Liver (tissue), 9 donors: Measurements from ENCODE around the gene CUBN. TPM values are rescaled to one million over a fixed set of nuclear protein-coding genes. Genes with fewer than 3 reads are reported as not detected.

Experiments
- DNase-seq: peaks from one replicate; pipeline ENCODE4 v3.0.0-alpha.2; 2017; ENCODE audit warnings: low spot score
- H3K27ac ChIP-seq, 2 donors: one replicate each; pipeline ENCODE4 v1.7.0; 2013; ENCODE audit warnings: inconsistent platforms in 2 of 2, low read length in 2 of 2, control low read depth in 1 of 2, low read depth in 1 of 2, mild to moderate bottlenecking in 1 of 2
- H3K27me3 ChIP-seq, 4 donors: one replicate each; pipeline versions ENCODE4 v1.6.1 to v1.7.0; 2013; ENCODE audit warnings: low read length in 3 of 4, inconsistent platforms in 1 of 4, mild to moderate bottlenecking in 1 of 4, moderate library complexity in 1 of 4; ENCODE audit not compliant: control insufficient read depth in 4 of 4, insufficient read depth in 4 of 4
- H3K36me3 ChIP-seq, 4 donors: one replicate each; pipeline versions ENCODE4 v1.6.1 to v1.7.0; 2013; ENCODE audit warnings: low read length in 3 of 4, mild to moderate bottlenecking in 3 of 4, low read depth in 1 of 4, moderate library complexity in 1 of 4; ENCODE audit not compliant: control insufficient read depth in 4 of 4, insufficient read depth in 3 of 4
- H3K4me1 ChIP-seq, 4 donors: one replicate each; pipeline versions ENCODE4 v1.6.1 to v1.7.0; 2013; ENCODE audit warnings: low read length in 3 of 4, mild to moderate bottlenecking in 3 of 4, moderate library complexity in 1 of 4; ENCODE audit not compliant: control insufficient read depth in 4 of 4, insufficient read depth in 4 of 4
- H3K4me3 ChIP-seq, 3 donors: one replicate each; pipeline versions ENCODE4 v1.6.1 to v1.7.0; 2013; ENCODE audit warnings: low read length in 3 of 3, control low read depth in 1 of 3, low read depth in 1 of 3, mild to moderate bottlenecking in 1 of 3
- H3K9ac ChIP-seq, 2 donors: one replicate each; pipeline ENCODE4 v1.7.0; 2013; ENCODE audit warnings: low read length in 2 of 2, mild to moderate bottlenecking in 2 of 2, moderate library complexity in 2 of 2, control low read depth in 1 of 2, low read depth in 1 of 2
- H3K9me3 ChIP-seq, 4 donors: one replicate each; pipeline versions ENCODE4 v1.6.1 to v1.7.0; 2013; ENCODE audit warnings: low read length in 3 of 4; ENCODE audit not compliant: control insufficient read depth in 4 of 4
- ATF3 ChIP-seq: IDR thresholded peaks from 2 replicates; pipeline ENCODE4 v1.6.1; 2016; ENCODE audit warnings: antibody characterized with exemption
- CTCF ChIP-seq: fragments of 150-350 bp; IDR thresholded peaks from 2 replicates; pipeline ENCODE4 v1.5.1; 2017; ENCODE audit warnings: improper control_type of control experiment, low read depth, low read length; ENCODE audit not compliant: missing input control
- EGR1 ChIP-seq, 2 donors: IDR thresholded peaks; 2 replicates each; pipeline ENCODE4 v1.6.1; 2016 to 2018; ENCODE audit warnings: antibody characterized with exemption in 2 of 2, low read depth in 2 of 2
- FOXA1 ChIP-seq: IDR thresholded peaks from 2 replicates; pipeline ENCODE4 v1.6.1; 2016; ENCODE audit warnings: antibody characterized with exemption
- FOXA2 ChIP-seq: IDR thresholded peaks from 2 replicates; pipeline ENCODE4 v1.6.1; 2016; ENCODE audit warnings: antibody characterized with exemption
- GABPA ChIP-seq, 2 donors: IDR thresholded peaks in 1 of 2; conservative IDR thresholded peaks in 1 of 2; 2 replicates each; pipeline ENCODE4 v1.6.1; 2016; ENCODE audit warnings: antibody characterized with exemption in 2 of 2, mild to moderate bottlenecking in 1 of 2, moderate library complexity in 1 of 2
- HNF4G ChIP-seq: IDR thresholded peaks from 2 replicates; pipeline ENCODE4 v1.6.1; 2016; ENCODE audit warnings: antibody characterized with exemption
- MAX ChIP-seq: IDR thresholded peaks from 2 replicates; pipeline ENCODE4 v1.6.1; 2016; ENCODE audit warnings: antibody characterized with exemption
- NR2F2 ChIP-seq: IDR thresholded peaks from 2 replicates; pipeline ENCODE4 v1.6.1; 2016; ENCODE audit warnings: antibody characterized with exemption
- RAD21 ChIP-seq, 2 donors: IDR thresholded peaks; 2 replicates each; pipeline ENCODE4 v1.6.1; 2016; ENCODE audit warnings: antibody characterized with exemption in 2 of 2, mild to moderate bottlenecking in 2 of 2
- REST ChIP-seq: IDR thresholded peaks from 2 replicates; pipeline ENCODE4 v1.6.1; 2016; ENCODE audit warnings: antibody characterized with exemption, mild to moderate bottlenecking
- RXRA ChIP-seq, 2 donors: IDR thresholded peaks; 2 replicates each; pipeline ENCODE4 v1.6.1; 2017 to 2018; ENCODE audit warnings: antibody characterized with exemption in 2 of 2, mild to moderate bottlenecking in 1 of 2
- SP1 ChIP-seq: IDR thresholded peaks from 2 replicates; pipeline ENCODE4 v1.6.1; 2018; ENCODE audit warnings: antibody characterized with exemption, mild to moderate bottlenecking
- TAF1 ChIP-seq: conservative IDR thresholded peaks from 2 replicates; pipeline ENCODE4 v1.6.1; 2016; ENCODE audit warnings: antibody characterized with exemption, mild to moderate bottlenecking
- YY1 ChIP-seq: IDR thresholded peaks from 2 replicates; pipeline ENCODE4 v1.6.1; 2016; ENCODE audit warnings: antibody characterized with exemption, mild to moderate bottlenecking
- ZBTB33 ChIP-seq: IDR thresholded peaks from 2 replicates; pipeline ENCODE4 v1.6.1; 2016; ENCODE audit warnings: antibody characterized with exemption
- WGBS: extraction: QIAGEN DNeasy Blood & Tissue Kit; methylation state at CpG from one replicate; pipeline ENCODE4 v1.1.7; 2013; 5-methylcytosine and 5-hydroxymethylcytosine counted together
- polyA plus RNA-seq, 2 donors: library from polyadenylated mRNA; stranded (reverse) in 1 of 2; unstranded in 1 of 2; fragments of 200-250 nt in 1 of 2; fragments of >200 nt in 1 of 2; fragmentation: Nextera tagmentation in 1 of 2; extraction: Ambion mirVana in 1 of 2; gene quantifications; one replicate each; pipeline versions ENCODE4 v1.2.1 to v1.2.3, GENCODE V29; 2013 to 2015
- total RNA-seq, 2 donors: library from RNA; depleted of rRNA; stranded (reverse); fragments of >200 nt; gene quantifications; one replicate each; pipeline ENCODE4 v1.2.3, GENCODE V29; 2014
- donor health status: healthy.
- donor health status: healthy.
- donor health status: healthy.
- donor health status: healthy.
- donor health status: healthy.

The CUBN gene
- total and polyA plus RNA-seq, 4 donors: 0.01 to 0.67 (median 0.30) TPM

GRCh38 chr10:17085011-17085725 lies 44.4 kb downstream of the CUBN start:
- Histone ChIP-seq H3K4me3 (no peak overlapping the region), H3K4me1 (no peaks in the 10 kb centered on the region), H3K36me3 (no peaks in the 10 kb centered on the region), H3K9me3 (no peaks in the 10 kb centered on the region), H3K27me3 (no peaks in the 10 kb centered on the region), H3K9ac (no peak overlapping the region), H3K27ac (no peak overlapping the region)
- no peak for TF ChIP-seq GABPA (IDR thresholded peaks at IDR 0.05 in 1 of 2, conservative IDR thresholded peaks at IDR 0.05 in 1 of 2)
- TF ChIP-seq FOXA1: no peak
- TF ChIP-seq ATF3: no peak
- no peak for TF ChIP-seq CTCF
- TF ChIP-seq NR2F2: no peak
- TF ChIP-seq YY1: no peak
- no peak for TF ChIP-seq HNF4G
- TF ChIP-seq RAD21 (IDR thresholded peaks at IDR 0.05): no peak
- no peak for TF ChIP-seq SP1
- TF ChIP-seq TAF1: no peak
- no peak for TF ChIP-seq RXRA (IDR thresholded peaks at IDR 0.05)
- no peak for TF ChIP-seq EGR1 (IDR thresholded peaks at IDR 0.05; ENCODE audit: low read depth in 2 of 2)
- no peak for TF ChIP-seq MAX
- no peak for TF ChIP-seq REST
- no peak for TF ChIP-seq FOXA2
- TF ChIP-seq ZBTB33: no peak
- DNase-seq: no peak
- WGBS: 84% methylated on average over 4 of the region's 4 CpGs
